ENCODE data around the gene ZBTB8A.
A peak's percentile ranks its signal among the peaks of the same experiment; 100 is the strongest.
"Not testable (repeated sequence)": the region's sequence is repeated elsewhere in the genome, so short reads cannot be mapped to it uniquely, and the experiment has no call there.

Gene ZBTB8A

DNA sequence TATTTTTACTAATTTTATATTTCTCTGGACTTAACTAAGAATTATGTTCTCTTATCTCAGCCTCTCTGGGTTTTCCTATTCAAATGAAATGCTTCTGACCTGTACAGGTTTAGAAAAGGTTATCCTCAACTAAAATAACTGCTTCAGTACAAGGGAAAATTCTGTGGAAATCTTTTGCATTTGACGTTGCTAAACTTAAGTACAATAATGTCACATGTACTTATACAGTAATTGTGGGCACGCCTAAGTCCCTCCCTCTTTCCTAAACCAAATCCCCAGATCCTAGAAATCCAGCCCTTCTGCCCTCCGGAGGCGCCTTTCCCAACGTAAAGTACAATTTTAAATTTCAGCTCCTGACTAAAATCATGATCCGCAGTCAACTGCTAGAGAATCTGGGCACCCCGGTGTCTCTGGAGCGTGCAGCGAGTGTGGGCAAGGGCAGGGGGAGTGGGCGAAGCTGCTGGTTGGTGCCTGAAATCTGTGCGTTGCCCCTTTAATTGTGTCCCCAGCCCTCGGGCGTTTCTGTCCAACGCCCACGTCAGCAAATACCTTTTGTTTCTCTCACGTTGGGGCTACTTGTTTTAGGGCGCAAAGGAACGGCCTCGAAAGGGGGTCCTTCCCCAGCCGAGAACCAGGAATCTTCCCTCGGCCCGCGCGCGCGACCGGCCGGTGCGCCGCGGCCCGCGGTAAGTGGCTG lies at the start of gene ZBTB8A:
TSS of gene ZBTB8A (plus strand) at position 541 of the 697 bp plus-strand sequence. CDS start 53,505 bp downstream, outside the sequence.
- DNase-seq: peak; percentile 23

DNA sequence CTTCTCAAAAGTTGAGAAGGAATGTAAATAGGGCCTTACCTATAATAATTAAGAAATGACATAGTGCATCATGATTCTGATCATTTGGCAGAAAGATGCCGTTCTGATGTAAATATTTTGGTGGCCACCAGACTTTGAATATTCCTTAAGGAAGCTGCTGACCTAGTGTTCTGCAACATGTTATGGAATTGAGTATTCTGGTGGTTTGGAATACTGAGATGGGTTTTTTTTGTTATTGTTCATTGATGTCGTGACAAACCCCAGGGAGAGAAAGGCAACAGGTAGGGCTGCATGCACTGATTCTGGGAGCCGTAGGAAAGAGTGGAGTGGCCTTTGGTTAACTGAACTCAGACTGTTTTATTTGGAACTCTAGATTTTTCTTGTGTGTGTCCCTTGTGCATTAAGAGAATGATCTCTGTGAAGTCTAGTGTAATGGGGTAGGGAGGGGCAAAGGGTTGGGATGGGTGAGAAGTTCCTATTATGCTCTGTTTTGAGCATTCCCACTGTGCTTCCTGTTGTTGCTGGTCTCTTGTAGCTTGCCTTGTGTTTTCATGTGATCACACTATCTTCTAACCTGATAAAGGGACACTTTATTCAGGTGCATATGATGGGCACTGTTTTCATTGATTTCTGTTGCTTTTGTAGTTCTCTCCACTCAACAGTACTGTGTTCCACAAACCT lies 49.3 kb upstream of the ZBTB8A start:
- no peak for DNase-seq

DNA sequence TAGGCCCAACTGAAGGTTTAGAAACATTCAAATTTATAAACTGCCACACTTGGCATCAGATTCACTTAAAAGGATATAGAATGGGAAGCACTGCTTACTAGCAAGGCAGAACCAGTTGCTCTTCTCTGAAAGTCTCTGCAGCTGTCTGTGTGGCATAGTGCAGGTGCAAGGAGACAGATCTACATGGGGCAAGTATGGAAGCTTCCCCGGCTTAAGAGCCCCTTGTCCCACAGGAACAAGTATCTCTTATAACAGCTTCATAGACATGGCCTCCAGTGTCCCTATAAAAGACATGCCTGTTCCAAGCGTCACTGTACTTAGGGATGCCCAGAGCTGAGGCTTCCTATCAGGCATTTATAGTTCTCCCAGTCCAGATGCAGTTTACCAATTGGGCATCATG lies 47.8 kb upstream of the ZBTB8A start:
- no peak for DNase-seq

DNA sequence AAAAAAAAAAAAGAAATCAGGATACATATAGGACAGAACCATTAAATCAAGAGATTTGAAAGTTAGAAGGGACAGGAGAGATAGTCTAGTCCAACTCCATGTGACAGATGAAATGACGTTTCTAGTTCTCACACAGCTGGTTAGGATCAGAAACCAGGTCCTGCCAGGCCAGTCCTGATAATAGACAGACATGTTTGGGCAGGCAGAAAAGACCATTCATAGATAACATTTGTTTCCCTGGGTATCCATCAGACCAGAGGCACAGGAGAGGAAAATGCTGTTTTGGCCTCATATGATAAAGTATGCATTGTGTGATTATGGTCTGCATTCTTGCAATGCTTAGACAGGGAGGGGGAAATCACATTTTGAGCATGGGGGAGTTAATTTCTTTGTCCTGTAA lies 45.0 kb upstream of the ZBTB8A start:
- DNase-seq: no peak

DNA sequence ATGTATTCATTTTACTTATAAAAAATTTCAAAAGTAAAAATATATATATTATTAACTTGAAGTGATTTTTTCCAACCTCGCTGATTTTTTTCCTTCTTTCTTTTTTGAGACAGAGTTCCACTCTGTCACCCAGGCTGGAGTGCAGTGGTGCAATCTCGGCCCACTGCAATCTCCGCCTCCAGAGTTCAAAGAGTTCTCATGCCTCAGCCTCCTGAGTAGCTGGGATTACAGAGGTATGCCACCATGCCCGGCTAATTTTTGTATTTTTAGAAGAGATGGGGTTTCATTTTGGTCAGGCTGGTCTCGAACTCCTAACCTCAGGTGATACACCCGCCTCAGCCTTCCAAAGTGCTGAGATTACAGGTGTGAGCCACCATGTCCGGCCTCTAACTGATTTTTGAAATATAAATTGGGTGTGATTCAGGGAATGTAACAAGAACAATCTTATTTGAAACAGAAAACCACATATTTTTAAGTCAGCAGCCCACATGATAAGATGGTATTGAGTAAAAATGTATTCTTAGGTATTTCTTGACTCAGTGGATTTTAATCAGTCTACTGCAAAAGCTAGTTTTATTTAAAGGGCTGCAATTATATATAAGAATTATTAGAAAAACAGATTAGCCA lies 44.4 kb upstream of the ZBTB8A start:
- DNase-seq: no peak

DNA sequence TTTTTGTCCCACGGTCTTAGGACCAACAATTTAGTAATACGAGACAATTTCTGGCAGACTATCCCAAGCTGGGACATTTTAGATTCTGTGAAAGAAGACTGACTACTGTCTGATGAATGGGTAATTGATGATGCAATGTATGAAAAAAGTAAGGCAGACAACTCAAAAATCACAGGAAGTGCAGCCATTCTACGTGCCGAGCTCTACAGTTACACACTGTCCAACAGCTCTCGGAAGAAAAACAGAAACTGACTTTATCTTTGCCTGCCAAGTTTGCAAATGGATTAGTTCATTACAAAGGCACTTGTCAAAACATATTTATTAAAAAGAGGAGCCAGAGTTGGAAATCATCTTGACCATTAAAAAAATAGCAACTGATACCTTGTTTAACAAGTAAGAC lies 43.1 kb upstream of the ZBTB8A start:
- no peak for DNase-seq

DNA sequence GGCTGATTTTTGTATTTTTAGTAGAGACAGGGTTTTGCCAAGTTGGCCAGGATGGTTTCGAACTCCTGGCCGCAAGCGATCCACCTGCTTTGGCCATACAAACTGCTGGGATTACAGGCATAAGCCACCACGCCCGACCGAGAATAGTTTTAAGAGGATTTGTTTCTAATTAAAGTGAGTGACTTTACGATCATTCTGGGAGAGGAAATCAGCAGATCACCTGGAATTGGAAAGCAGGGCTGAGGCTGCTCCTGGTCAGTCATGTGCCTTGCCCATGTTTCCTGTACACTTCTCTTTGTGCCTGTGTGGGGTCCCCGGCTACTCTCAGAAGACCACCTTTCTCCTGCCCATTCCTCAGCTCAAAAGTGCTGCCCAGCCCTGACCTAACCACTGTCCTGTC lies 40.5 kb upstream of the ZBTB8A start:
- DNase-seq: no peak

DNA sequence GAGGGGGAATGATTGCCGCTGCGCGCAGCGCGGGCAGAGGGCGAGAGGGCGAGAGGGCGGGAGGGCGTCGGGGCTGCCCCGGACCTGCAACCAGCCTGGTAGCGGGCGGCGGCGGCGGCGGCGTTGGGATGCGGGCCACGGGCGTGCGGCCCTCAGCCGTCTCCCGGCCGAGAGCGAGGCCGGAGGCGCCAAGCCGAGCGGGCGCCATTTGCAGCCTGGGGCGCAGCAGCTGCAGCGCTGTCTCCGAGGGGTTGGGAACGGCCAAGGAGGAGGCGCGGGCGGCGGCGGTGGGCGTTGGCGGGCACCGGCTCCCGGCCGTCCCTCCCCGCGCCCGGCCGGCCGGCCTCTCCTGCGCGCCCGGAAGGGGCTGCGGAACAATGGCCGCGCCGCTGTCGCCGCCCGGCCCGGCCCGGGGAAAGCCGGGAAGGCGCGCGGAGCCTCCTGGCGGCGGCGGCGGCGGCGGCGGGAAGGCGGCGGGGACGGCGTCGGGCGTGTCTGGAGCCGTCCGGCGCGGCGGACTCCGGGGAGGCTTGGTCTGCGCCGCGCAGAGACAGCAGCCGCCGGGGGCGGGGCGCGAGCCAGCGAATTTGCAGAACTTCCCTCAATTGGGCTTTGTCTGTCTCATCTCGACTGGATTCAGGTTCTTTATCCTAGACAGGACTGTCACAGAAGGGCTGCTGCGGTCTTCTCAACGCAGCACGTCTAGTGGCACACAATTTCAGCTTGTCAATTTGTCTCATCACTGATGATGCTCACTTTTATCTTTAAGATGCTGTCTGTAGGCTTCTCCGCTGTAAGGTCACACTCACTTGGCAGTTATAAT lies 38.6 kb upstream of the ZBTB8A start:
- DNase-seq: peak; percentile 26

DNA sequence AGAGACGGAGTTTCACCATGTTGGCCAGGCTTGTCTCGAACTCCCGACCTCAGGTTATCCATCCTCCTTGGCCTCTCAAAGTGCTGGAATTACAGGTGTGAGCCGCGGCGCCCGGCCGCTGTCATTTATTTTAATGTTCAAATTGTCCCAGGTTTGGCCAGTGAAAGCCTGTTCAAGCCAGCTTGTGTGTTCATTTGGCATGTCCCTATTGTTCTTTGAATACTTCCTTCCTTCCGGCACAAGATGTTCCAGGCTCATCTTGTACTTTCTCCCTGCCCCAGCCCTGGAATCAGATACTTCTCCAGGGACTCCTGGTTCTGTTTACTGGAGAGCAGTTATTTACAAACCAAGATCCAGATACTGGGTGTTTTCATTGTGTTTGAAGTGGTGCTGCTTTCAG lies 37.4 kb upstream of the ZBTB8A start:
- DNase-seq: no peak

DNA sequence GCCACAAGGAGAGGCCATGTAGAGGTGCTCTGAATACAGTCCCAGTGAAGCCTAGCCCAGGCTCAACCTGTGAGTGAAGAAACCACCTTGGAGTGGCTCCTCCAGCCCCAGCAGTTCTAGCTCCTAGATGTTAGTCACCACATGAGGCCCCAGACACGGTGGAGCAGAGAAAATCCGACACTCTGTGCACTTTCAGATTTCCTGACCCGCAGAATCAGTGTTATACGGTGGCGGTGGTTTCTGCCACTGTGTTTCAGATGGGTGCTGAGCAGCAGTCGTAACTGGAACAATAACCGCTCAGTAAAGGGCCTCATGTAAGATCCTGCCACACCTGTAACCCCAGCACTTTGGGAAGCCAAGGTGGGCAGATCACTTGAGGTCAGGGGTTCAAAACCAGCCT lies 36.1 kb upstream of the ZBTB8A start:
- DNase-seq: no peak

DNA sequence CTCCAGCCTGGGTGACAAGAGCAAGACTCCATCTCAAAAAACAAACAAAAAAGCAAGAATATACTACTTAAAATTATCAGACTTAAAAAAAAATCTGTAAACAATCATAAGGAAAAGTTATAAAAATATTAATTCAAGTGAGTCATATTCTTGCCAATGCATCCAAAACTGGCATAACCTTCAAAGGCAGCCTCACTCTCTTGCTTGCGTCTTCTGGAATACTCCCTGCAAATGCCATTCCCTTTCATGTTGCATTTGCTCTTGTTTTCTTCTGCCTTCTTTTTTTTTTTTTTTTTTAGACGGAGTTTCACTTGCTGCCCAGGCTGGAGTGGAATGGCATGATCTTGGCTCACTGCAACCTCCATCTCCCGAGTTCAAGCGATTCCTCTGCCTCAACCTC lies 32.2 kb upstream of the ZBTB8A start:
- DNase-seq: no peak

DNA sequence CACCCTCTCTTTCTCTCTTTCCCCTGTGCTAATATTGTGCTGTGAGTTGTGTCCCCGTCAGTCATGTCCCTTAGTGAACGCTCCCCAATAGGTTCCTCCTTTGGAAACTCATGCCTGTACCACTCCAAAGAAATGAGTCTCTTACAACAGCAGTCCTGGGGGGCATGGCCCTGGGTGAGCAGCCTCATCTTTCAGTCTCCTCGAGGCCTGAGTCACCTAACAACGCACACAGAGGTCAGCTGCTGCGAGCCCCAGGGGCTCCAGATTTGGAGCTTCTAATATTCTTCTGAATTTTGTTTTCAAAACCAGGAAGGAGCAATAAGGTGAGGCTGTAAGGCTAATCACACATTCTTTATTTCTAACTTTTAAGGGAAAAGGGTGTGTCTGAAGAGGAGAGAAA lies 30.5 kb upstream of the ZBTB8A start:
- no peak for DNase-seq

DNA sequence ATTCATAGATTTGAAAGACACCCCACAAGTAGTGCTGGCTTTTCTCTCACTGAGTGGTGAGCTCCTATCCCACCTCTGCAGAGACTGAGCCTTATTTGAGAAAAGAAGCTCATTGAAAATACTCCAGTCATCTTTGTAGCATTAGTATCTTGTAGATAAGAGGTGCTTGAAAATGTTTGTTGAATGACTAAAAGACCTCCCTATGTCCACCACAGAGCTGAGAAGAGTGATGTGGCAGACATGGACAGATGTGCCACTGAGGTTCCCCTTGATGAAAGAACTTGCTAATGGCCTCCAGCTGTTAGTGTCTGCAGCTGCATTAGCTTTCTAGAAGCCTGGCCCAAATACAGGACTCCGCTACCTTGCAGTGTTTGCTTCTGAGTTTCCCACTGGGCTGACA lies 29.3 kb upstream of the ZBTB8A start:
- no peak for DNase-seq

DNA sequence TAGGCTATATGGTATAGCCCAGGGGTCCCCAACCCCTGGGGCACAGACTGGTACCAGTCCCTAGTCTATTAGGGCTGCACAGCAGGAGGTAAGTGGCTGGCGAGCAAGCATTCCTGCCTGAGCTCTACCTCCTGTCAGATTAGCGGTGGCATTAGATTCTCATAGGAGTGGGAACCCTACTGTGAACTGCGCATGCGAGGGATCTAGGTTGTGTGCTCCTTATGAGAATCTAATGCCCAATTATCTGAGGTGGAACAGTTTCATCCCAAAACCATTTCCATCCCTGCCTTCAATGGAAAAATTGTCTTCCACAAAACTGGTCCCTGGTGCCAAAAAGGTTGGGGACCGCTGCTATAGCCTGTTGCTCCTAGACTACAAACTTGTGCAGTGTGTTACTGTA lies 22.8 kb upstream of the ZBTB8A start:
- DNase-seq: no peak

DNA sequence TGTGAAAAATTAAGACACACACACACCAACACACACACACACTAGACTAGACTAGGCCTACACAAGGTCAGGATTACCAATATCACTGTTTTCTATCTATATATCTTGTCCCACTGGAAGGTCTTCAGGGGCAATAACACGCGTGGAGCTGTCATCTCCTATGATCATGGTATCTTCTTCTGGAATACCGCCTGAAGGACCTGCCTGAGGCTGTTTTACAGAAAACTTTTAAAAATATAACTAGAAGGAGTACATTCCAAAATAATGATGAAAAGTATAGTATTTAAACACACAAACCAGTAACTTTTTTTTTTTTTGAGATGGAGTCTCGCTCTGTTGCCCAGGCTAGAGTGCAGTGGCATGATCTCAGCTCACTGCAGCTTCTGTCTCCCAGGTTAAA lies 20.3 kb upstream of the ZBTB8A start:
- no peak for DNase-seq

DNA sequence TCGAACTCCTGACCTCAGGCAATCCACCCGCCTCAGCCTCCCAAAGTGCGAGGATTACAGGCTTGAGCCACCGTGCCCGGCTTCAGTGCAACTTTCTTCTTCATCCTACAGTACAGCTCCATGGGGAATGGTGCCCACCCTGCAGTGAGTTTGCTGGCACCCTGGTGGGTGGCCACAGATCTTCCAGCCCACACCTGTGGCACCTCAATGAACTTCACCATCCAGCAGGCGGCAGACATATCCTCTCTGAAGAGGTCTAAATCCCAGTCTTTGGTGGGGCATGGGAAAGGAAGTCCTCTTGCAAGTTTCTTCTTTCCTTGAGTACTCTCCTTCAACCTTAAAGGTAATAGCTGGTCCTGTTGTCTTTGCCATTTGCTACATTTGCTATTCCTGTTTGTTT lies 18.1 kb upstream of the ZBTB8A start:
- DNase-seq: no peak

DNA sequence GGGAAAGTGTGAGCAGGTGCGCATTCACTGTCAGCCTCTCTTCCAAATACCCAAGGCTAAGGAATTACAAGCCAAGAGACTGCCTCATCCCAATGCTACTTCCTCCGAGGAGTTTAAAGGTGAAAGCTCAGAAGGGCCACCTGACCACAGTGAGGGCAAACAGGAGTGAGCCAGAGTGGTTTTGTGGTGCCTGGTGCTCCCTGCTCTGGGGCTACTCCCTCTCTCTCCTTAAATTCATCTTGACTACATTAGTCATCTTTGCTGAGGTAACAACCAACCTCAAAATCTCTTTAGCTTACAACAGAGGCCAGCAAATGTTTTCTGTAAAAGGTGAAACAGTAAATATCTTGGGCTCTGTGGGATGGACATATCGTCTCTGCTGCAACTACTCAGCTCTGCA lies 14.2 kb upstream of the ZBTB8A start:
- no peak for DNase-seq

DNA sequence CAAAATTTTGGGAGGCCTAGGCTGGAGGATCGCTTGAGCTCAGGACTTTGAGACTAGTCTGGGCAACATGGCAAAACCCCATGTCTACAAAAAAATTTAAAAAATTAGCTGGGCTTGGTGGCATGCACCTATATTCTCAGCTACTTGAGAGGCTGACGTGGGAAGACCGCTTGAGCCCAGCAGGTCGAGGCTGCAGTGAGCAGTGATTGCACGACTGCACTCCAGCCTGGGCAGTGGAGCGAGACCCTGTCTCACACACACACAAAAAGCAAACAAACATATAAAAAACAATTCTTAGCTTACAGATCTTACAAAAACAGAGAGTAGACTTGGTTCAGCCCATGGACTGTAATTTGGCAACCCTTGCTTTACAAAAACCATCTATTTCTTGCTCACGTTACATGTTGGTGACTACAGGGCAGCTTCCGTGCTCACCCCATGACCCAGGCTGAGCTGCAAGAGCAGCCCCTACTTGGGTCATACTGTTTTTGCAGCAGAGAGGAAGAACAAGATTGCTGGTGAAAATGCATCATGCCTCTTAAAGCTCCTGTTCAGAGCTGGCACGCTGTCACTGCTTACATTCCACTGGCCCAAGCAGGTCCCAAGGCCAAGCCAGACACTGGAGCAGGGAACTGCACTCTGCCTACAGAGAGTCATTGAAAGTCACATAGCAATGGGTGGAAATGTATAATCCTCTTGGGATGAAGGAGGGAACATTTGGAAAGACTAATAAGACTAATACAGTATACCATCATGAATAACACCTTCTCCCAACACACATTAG lies 13.4 kb upstream of the ZBTB8A start:
- DNase-seq: no peak

DNA sequence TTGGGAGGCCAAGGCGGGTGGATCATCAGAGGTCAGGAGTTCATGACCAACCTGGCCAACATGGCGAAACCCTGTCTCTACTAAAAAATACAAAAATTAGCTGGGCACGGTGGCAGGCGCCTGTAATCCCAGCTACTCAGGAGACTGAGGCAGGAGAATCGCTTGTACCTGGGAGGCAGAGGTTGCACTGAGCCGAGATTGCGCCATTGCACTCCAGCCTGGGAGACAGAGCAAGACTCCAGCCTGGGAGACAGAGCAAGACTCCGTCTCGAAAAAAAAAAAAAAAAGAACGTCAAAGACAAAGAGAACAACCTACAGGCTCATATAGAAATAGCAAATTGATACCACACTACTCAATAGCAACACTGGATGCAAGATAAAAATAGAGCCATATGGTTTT lies 10.7 kb upstream of the ZBTB8A start:
- DNase-seq: not testable (repeated sequence)

DNA sequence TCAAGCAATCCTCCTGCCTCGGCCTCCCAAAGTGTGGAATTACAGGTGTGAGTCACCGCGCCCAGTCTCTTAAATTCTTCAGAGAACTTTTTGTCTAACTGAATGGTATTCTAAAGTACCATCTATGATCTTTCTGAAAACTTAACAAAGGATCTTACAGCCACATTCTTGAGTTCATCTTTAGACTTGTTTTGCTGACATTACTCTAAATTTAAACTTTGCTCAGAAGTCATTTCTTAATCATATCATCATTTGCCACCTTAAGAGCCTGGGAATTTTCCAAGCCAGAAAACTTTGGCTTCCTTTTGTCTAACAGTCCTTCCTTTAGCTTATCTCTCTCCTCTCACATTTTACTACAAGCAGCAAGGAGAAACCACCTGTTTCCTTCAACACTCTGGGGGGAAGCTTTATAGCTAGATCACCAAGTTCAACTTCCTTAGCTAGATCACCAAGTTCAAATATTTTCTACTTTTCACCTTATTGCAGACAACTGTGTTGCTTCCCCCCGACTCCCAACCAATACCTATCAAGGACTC lies 5.4 kb upstream of the ZBTB8A start:
- no peak for DNase-seq

DNA sequence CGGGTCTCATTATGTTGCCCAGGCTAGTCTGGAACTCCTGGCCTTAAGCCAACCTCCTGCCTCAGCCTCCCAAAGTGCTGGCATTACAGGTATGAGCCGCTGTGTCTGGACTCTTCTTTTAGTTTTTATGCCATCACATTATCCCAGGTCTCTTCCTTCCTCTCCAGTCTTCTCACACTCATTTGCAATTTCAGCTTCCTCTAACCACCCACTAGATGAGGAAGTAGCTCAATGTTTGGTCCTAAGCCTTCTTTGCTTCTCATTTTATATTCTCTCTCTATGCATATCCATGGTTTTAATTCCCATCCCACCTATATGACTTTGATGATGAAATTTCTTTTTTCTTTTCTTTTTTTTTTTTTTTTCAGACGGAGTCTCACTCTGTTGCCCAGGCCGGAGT lies 3.1 kb upstream of the ZBTB8A start:
- DNase-seq: no peak

DNA sequence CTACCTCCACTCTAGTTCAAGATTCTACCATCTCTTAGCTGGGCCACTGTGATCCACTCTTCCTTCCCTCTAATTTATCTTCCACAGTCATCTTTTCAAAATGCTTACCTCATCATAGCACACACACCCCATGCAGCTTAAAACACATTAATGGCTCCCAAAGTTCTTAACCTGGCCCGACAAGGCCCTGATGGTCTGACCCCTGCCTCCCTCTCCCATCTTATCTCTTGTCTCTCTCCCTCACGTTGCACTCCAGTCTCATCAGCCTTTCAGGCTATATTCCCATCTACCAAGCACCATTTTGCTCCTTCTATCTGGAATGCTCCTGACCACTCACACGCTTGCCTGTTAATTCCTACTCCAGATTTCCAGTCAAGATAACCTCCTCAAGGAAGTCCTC lies 2.5 kb upstream of the ZBTB8A start:
- DNase-seq: no peak

Data from activated T-cell treated with anti-CD3 and anti-CD28 coated beads, Interleukin-2, amount 50 U/mL, for 1 hour (primary cell).